Gastroesophageal sphincter (tissue), 3 donors: Measurements from ENCODE around the gene FBXO44.

ENCODE experiments used
- CTCF ChIP-seq, 4 experiments: fragments of 200-600 bp in 2 of 4; fragments of 450-650 bp in 2 of 4; sonication (generic) in 1 of 4; IDR thresholded peaks; one replicate each; pipeline ENCODE4 v1.5.1; 2017 to 2019; ENCODE audit warnings: antibody characterized with exemption in 4 of 4, mild to moderate bottlenecking in 2 of 4, moderate library complexity in 2 of 4
- POLR2A ChIP-seq, 2 donors: fragments of 450-650 bp; IDR thresholded peaks; one replicate each; pipeline ENCODE4 v1.6.1; 2017; ENCODE audit warnings: antibody characterized with exemption in 2 of 2, mild to moderate bottlenecking in 2 of 2, moderate library complexity in 1 of 2

- TF ChIP-seq CTCF (IDR thresholded peaks at IDR 0.05) (no peak), POLR2A (IDR thresholded peaks at IDR 0.05) (no peak)
Observed at GRCh38 chr1:11638121-11638520, 16.6 kb upstream of the FBXO44 start.
